Astrocyte (in vitro differentiated cells and primary cell): ENCODE data around the gene APOBEC4. TPM values are rescaled to one million over a fixed set of nuclear protein-coding genes. Genes with fewer than 3 reads are reported as not detected.

ENCODE experiments used
- DNase-seq: peaks from one replicate; pipeline ENCODE4 v3.0.0-alpha.2; 2010; ENCODE audit warnings: low read depth
- FAIRE-seq: peaks from 2 replicates; lab custom pipeline; 2011; peaks lifted over from hg19 to GRCh38; lab: Jason Lieb, UNC
- H2AFZ ChIP-seq: 2 replicates; pipeline ENCODE4 v1.6.0; 2012; ENCODE audit warnings: low read depth, low read length, inconsistent platforms
- H3K27ac ChIP-seq: 2 replicates; pipeline ENCODE4 v1.5.1; 2011; ENCODE audit warnings: low read depth, low read length, inconsistent platforms
- H3K27me3 ChIP-seq: 2 replicates; pipeline ENCODE4 v1.6.0; 2011; ENCODE audit warnings: low read length, inconsistent platforms; ENCODE audit not compliant: insufficient read depth
- H3K36me3 ChIP-seq: 2 replicates; pipeline ENCODE4 v1.5.1; 2011; ENCODE audit warnings: low read length, inconsistent platforms; ENCODE audit not compliant: insufficient read depth
- H3K4me1 ChIP-seq: 2 replicates; pipeline ENCODE4 v1.5.1; 2011; ENCODE audit warnings: low read length, inconsistent platforms; ENCODE audit not compliant: insufficient read depth
- H3K4me2 ChIP-seq: 2 replicates; pipeline ENCODE4 v1.6.0; 2012; ENCODE audit warnings: low read length, inconsistent platforms
- H3K4me3 ChIP-seq: 2 replicates; pipeline ENCODE4 v1.5.1; 2011; ENCODE audit warnings: low read depth, mild to moderate bottlenecking, low read length, inconsistent platforms; ENCODE audit not compliant: insufficient read depth
- H3K79me2 ChIP-seq: 2 replicates; pipeline ENCODE4 v1.6.0; 2012; ENCODE audit warnings: mild to moderate bottlenecking, low read length, inconsistent platforms; ENCODE audit not compliant: insufficient read depth
- H3K9ac ChIP-seq: 2 replicates; pipeline ENCODE4 v1.6.0; 2012; ENCODE audit warnings: mild to moderate bottlenecking, low read length, inconsistent platforms
- H3K9me3 ChIP-seq: 2 replicates; pipeline ENCODE4 v1.5.1; 2012; ENCODE audit warnings: low read depth, mild to moderate bottlenecking, low read length, inconsistent platforms; ENCODE audit not compliant: insufficient read depth
- H4K20me1 ChIP-seq: 2 replicates; pipeline ENCODE4 v1.6.0; 2012; ENCODE audit warnings: low read length, inconsistent platforms; ENCODE audit not compliant: insufficient read depth
- H3K27ac Mint-ChIP-seq: one replicate; pipeline ENCODE4 v1.8.0; 2021; ENCODE audit warnings: mild to moderate bottlenecking, mixed read lengths; ENCODE audit not compliant: unreplicated experiment
- H3K27me3 Mint-ChIP-seq: one replicate; pipeline ENCODE4 v1.8.0; 2021; ENCODE audit warnings: low read depth, mixed read lengths; ENCODE audit not compliant: unreplicated experiment
- H3K36me3 Mint-ChIP-seq: one replicate; pipeline ENCODE4 v1.8.0; 2021; ENCODE audit warnings: low read depth, mixed read lengths; ENCODE audit not compliant: unreplicated experiment
- H3K4me1 Mint-ChIP-seq: one replicate; pipeline ENCODE4 v1.8.0; 2021; ENCODE audit warnings: low read depth, mixed read lengths; ENCODE audit not compliant: unreplicated experiment
- H3K4me3 Mint-ChIP-seq: one replicate; pipeline ENCODE4 v1.8.0; 2021; ENCODE audit warnings: mild to moderate bottlenecking, moderate library complexity, mixed read lengths; ENCODE audit not compliant: unreplicated experiment
- H3K9me3 Mint-ChIP-seq: one replicate; pipeline ENCODE4 v1.8.0; 2021; ENCODE audit warnings: mild to moderate bottlenecking, mixed read lengths; ENCODE audit not compliant: unreplicated experiment
- CTCF ChIP-seq: IDR thresholded peaks from 2 replicates; pipeline ENCODE4 v1.5.1; 2011; ENCODE audit warnings: low read depth, mild to moderate bottlenecking, inconsistent platforms, low read length, moderate library complexity; ENCODE audit not compliant: insufficient read depth
- EZH2 ChIP-seq: IDR thresholded peaks from 2 replicates; pipeline ENCODE4 v1.6.1; 2012; ENCODE audit warnings: mild to moderate bottlenecking, low read length, inconsistent platforms; ENCODE audit not compliant: insufficient read depth
- total RNA-seq: library from RNA; stranded (reverse); gene quantifications from 2 replicates; pipeline ENCODE4 v1.2.1, GENCODE V29; 2021

The APOBEC4 gene
- total RNA-seq, 1 donor from 2014 or later, result not detected

- Histone ChIP-seq H3K9ac (no peak overlapping the region), H3K27me3 (no peaks in the 10 kb centered on the region), H3K79me2 (no peaks in the 10 kb centered on the region), H3K4me2 (no peak overlapping the region), H3K27ac (no peak overlapping the region), H3K4me3 (no peak overlapping the region), H3K9me3 (no peaks in the 10 kb centered on the region), H3K4me1 (no peaks in the 10 kb centered on the region), H2AFZ (no peak overlapping the region), H4K20me1 (no peaks in the 10 kb centered on the region), H3K36me3 (no peaks in the 10 kb centered on the region)
- Mint-ChIP-seq H3K36me3 (no peaks in the 10 kb centered on the region), H3K9me3 (no peaks in the 10 kb centered on the region), H3K27ac (no peak overlapping the region), H3K27me3 (no peaks in the 10 kb centered on the region), H3K4me3 (no peak overlapping the region), H3K4me1 (peaks cover 3% of the 10 kb centered on the region)
- DNase-seq (no peak), FAIRE-seq (no peak)
- TF ChIP-seq CTCF, result no peak
- TF ChIP-seq EZH2, result no peak
Observed at GRCh38 chr1:183688341-183689060, 35.4 kb upstream of the APOBEC4 start.

- Histone ChIP-seq H3K9me3 (no peaks in the 10 kb centered on the region), H3K36me3 (no peaks in the 10 kb centered on the region), H4K20me1 (no peaks in the 10 kb centered on the region), H3K27me3 (no peaks in the 10 kb centered on the region), H3K27ac (no peak overlapping the region), H3K9ac (no peak overlapping the region), H3K79me2 (no peaks in the 10 kb centered on the region), H3K4me2 (no peak overlapping the region), H3K4me1 (no peaks in the 10 kb centered on the region), H2AFZ (no peak overlapping the region), H3K4me3 (no peak overlapping the region)
- FAIRE-seq (no peak), DNase-seq (no peak)
- no peak overlapping the region for H3K4me3 Mint-ChIP-seq
- no peaks in the 10 kb centered on the region for H3K9me3 Mint-ChIP-seq
- TF ChIP-seq CTCF, result no peak
- no peak for TF ChIP-seq EZH2
- H3K27ac Mint-ChIP-seq, result no peak overlapping the region
- H3K27me3 Mint-ChIP-seq, result no peaks in the 10 kb centered on the region
- H3K4me1 Mint-ChIP-seq, result peaks cover 3% of the 10 kb centered on the region
- H3K36me3 Mint-ChIP-seq, result no peaks in the 10 kb centered on the region
Observed at GRCh38 chr1:183687546-183688304, 34.6 kb upstream of the APOBEC4 start.

- Mint-ChIP-seq H3K9me3 (no peaks in the 10 kb centered on the region), H3K4me1 (peaks cover 3% of the 10 kb centered on the region), H3K36me3 (no peaks in the 10 kb centered on the region), H3K27me3 (no peaks in the 10 kb centered on the region), H3K4me3 (no peak overlapping the region), H3K27ac (no peak overlapping the region)
- Histone ChIP-seq H3K4me3 (no peak overlapping the region), H3K36me3 (no peaks in the 10 kb centered on the region), H3K4me1 (no peaks in the 10 kb centered on the region), H3K4me2 (no peak overlapping the region), H3K27ac (no peak overlapping the region), H3K79me2 (no peaks in the 10 kb centered on the region), H3K9ac (no peak overlapping the region), H3K27me3 (no peaks in the 10 kb centered on the region), H2AFZ (no peak overlapping the region), H3K9me3 (no peaks in the 10 kb centered on the region), H4K20me1 (no peaks in the 10 kb centered on the region)
- no peak for DNase-seq
- no peak for FAIRE-seq
- TF ChIP-seq CTCF (no peak), EZH2 (no peak)
Observed at GRCh38 chr1:183686229-183686628, 33.1 kb upstream of the APOBEC4 start.
